Measurements from ENCODE around the gene ZSCAN5A.
"Not testable (repeated sequence)": the region's sequence is repeated elsewhere in the genome, so short reads cannot be mapped to it uniquely, and the experiment has no call there.

- TF ChIP-seq, protein P1, sequence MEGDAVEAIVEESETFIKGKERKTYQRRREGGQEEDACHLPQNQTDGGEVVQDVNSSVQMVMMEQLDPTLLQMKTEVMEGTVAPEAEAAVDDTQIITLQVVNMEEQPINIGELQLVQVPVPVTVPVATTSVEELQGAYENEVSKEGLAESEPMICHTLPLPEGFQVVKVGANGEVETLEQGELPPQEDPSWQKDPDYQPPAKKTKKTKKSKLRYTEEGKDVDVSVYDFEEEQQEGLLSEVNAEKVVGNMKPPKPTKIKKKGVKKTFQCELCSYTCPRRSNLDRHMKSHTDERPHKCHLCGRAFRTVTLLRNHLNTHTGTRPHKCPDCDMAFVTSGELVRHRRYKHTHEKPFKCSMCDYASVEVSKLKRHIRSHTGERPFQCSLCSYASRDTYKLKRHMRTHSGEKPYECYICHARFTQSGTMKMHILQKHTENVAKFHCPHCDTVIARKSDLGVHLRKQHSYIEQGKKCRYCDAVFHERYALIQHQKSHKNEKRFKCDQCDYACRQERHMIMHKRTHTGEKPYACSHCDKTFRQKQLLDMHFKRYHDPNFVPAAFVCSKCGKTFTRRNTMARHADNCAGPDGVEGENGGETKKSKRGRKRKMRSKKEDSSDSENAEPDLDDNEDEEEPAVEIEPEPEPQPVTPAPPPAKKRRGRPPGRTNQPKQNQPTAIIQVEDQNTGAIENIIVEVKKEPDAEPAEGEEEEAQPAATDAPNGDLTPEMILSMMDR (IDR thresholded peaks at IDR 0.05): not testable (repeated sequence)
- TF ChIP-seq POLR2A, EP300, POLR2AphosphoS5 (IDR thresholded peaks at IDR 0.05): not testable (repeated sequence)
These were observed 68.9 kb downstream of the ZSCAN5A start for GRCh38 chr19:56245764-56246163.
